HG02840 (cell line): Measurements from ENCODE around the gene CHIC1.
"Not testable (repeated sequence)": the region's sequence is repeated elsewhere in the genome, so short reads cannot be mapped to it uniquely, and the experiment has no call there.

Source experiments
- ATAC-seq: cut with Tn5 transposase; IDR thresholded peaks from one replicate; pipeline ENCODE4 v1.9.1; 2021; ENCODE audit warnings: mild to moderate bottlenecking, moderate library complexity, moderate number of reproducible peaks; ENCODE audit not compliant: unreplicated experiment, low FRiP score

The CHIC1 gene

DNA sequence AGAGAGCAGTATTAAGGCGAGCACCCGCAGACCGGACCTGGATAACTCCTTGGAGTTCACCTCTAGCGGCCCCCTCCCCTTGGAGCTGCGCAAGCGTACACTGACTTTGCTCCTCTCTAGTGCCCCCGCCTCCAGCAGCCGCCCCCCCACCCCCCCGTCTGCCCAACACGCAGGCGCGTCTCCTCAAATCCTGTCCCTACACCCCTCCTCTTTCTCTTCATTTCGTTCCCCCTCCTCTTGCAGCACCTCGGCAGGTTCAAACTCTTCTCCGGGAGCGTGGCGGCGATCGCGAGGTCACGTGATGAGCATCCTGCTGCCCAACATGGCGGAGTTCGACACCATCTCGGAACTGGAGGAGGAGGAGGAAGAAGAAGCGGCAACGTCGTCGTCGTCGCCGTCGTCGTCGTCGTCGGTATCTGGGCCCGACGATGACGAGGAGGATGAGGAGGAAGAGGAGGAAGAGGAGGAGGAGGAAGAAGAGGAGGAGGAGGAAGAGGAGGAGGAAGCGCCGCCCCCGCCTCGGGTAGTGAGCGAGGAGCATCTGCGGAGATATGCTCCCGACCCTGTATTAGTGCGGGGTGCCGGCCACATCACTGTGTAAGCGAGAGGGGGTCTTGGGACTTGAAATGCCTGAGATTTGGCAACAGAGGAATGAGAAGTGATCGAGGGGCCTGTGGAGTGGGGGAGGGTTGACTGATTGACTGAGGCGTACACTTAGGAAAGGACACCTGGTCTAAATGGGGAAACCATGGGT, at the start of gene CHIC1:
CHIC1 (plus strand) TSS at position 214 of the 754 bp plus-strand sequence; CDS start at position 302, 88 bp downstream.
- peak; percentile 56 for ATAC-seq

DNA sequence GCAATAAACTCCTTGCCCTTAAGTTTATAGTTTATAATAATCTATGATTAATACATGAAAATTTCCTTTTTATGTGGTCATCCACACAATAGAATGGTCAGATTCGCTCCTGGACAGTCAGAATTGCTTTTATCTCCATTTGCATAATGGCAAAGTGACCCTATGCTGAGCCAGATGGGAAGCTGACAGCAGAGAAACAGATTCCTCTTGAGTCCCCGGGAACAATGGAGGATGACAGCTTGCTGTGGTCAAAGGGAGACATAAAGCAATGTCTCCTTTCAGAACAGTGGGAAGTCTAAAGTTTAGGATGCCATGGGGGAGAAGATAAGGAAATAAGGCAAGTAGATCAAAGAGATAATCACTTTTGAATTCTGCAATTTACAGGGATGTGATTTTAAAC, 40.2 kb upstream of the CHIC1 start:
- not testable (repeated sequence) for ATAC-seq

DNA sequence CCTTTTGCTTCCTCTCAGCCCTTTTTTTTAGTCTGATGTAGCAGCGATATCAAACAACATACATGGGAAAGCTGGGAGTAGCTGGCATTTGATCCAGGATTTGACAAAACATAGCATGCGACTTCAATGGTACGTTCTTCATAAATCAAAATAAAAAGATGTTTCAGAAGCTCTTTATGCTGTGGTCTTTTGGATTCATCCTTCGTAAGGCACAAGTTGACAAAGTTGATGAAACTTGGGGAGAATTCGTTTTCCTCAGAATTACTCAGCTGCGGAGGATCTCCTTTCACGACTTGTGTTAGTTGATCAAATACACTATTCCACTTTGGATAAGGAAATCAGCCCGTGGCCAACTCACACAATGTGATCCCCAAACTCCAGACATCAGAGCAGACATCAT, 38.1 kb upstream of the CHIC1 start:
- no peak for ATAC-seq

DNA sequence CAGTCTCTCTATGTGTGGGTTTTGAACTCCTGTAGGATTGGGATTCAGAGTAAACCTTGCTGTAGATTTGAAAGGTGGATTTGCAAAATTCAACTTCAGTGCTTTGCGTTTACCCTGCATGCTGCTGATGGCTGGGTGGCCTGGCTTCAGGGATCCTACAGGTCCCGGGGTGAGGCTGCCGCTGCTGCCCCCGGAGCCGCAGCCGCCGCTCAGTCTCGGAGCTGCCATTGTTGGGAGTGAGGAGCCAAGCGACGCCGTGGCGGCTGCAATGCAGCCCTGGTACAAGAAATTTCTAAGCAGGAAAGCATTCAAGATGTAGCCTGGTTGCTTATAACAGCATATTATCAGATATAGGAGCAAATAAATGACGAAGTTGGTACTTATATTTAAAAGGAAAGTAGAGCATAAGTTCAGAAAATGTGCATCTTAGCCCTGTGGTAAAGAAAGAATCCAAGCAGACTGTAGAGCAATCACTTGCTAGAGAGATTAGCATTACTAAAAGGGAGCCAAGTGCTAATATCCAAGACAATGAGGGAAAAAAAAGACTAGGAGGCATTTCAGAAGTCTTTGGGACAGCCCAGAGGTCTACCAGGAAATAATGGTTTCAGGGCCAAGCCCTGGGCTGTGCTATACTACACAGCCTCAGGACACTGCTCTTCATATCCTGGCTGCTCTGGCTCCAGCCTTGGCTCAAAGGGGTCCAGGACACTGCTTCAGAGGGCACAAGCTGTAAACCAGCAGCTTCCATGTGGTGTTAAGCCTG, 36.9 kb upstream of the CHIC1 start:
- no peak for ATAC-seq

DNA sequence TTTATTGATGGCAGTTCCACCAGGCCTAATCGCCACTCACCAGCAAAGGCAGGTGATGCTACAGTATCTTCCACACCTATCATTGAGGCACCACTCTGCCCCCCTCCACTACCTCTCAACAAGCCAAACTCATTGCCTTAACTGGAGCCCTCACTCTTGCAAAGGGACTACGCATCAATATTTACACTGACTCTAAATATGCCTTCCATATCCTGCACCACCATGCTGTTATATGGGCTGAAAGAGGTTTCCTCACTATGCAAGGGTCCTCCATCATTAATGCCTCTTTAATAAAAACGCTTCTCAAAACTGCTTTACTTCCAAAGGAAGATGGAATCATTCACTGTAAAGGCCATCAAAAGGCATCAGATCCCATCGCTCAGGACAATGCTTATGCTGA, 31.3 kb upstream of the CHIC1 start:
- not testable (repeated sequence) for ATAC-seq

DNA sequence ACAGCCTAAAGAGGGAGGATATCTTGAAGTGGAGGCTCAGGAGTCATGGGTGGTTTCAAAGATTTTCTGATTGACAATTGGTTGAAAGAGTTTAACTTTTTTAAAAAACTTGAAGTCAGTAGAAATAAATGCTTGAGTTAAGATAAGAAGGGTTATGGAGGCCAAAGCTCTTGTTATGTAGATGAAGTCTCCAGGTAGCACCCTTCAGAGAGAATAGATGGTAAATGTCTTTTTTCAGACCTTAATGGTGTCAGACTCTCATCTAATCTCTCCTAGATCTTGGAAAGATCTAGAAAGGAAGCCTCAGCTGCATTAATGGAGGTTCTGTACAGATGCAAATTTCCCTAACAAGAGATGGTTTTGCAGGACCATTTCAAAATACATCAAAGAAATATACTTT, 6.8 kb upstream of the CHIC1 start:
- ATAC-seq, result no peak

DNA sequence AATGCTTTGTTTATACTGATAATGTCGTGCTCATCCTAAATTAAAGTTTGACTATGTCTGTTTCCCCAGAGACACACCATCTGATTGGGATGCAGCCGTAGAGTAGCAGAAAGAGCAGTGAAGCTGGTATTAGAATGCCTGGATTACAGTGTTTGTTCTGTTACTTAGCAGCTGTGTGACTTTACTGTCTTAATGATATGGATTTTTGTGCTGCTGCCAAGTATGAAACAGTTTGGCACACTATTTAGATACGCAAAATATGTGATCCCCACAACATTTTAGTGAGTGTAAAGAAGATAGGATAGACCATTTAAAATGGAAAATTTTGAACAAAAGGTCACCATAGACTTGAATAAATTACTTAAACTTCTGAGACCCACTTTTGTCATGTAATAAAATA, 1.2 kb upstream of the CHIC1 start:
- ATAC-seq, result no peak

DNA sequence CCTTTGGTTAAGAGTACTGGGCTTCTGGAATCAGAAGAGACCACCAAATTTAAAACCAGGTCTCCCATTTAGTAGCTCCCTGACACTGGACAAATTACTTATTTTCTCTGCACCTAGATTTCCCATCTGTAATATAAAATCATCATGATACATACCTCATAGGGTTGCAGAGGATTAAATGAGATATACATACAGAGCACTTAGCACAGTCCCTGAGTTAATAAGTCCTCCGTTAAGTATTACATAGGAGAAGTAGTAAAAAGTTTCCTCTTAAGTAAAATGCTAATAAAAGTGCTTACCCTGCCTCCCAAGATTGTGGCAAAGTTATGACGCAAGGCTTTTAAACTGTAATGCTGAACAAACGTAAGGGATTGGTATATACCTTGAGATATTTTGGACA, 539 bp upstream of the CHIC1 start:
- ATAC-seq, result no peak

DNA sequence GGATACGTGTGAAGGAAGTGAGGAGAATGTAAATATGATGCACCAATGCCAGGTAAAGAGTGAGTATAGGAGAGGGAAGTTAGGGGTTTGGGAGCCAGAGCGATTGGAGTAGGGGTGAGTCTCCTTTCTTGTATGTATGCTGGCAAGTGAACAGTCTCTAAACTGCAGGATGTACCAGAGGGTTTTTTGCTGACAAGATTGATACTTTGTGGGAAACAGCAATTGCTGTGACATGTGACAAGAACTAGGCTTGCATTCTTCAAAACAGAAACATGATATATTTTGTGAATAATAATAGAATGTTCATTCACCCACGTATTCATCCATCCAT, 706 bp downstream of the CHIC1 start:
- peak; percentile 23 for ATAC-seq

DNA sequence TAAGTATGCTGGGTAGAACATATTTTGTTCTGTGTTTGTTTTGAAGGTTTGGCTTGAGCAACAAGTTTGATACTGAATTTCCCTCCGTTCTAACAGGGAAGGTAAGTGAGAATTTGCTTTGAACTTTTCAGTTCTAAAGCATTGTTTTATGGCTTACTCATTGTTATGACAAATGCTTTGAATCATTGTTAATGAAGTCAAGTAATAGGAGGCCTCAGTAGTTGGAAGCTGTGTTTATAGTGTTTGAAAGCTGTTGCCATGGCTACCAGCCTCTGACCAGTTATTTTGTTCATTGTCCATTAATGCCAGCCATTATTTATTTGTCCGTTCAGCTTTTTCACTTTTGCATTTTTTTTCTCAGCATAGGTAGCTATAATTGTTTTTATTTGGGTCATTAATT, 14.4 kb downstream of the CHIC1 start:
- ATAC-seq, result no peak

DNA sequence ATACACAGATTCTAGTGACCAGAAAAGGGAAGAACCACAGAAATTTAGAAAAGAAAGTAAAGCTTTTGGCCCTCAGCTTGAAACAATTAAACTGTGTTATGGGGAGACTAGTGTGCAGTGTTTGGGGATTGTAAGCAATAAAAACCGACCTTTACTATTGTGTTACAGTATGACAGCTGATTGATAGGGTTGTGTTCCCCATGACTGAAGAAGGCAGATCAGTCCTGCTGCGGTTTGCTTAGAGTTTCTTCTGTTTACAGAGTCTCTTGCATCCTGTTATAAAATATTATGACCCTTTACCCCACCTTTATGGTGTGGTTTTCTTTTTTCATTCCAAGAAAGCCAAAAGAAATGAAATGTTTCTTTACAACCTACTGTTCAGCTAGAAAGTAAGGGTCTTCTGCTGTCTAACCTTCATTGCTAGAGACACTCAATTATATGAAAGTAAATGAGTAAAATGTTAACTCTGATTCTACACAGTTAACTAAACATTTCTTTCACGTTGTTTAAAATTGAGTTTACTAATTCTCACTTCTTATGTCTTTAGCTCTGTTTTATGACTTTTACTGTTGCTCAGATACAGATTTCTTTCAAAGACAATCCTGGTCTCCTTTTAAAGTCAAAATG, 18.1 kb downstream of the CHIC1 start:
- no peak for ATAC-seq

DNA sequence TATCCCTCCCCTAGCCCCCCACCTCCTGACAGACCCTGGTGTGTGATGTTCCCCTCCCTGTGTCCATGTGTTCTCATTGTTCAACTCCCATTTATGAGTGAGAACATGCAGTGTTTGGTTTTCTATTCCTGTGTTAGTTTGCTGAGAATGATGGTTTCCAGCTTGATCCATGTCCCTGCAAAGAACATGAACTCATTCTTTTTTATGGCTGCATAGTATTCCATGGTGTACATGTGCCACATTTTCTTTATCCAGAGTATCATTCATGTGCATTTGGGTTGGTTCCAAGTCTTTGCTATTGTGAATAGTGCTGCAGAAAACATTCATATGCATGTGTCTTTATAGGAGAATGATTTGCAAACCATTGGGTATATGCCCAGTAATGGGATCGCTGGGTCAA, 34.8 kb downstream of the CHIC1 start:
- not testable (repeated sequence) for ATAC-seq

DNA sequence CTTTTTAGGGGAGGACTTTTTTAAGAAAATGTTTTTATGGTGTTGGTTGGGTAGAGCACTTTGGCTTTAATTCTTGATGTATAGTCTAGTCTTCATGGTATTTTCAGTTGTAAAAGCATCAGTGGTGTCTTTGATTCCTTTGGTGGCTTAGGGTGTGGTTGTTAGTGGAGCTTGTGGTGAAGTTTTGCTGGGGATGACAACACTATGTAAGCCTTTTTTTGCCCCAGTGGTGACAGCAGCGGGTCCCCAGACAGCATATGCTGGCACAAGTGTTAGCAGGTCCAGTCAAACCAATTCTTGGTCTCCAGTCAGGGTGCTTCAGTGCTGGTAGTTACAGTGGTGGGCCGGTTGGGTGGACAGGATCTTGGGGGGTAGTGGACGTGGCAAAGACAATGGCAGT, 52.0 kb downstream of the CHIC1 start:
- no peak for ATAC-seq

DNA sequence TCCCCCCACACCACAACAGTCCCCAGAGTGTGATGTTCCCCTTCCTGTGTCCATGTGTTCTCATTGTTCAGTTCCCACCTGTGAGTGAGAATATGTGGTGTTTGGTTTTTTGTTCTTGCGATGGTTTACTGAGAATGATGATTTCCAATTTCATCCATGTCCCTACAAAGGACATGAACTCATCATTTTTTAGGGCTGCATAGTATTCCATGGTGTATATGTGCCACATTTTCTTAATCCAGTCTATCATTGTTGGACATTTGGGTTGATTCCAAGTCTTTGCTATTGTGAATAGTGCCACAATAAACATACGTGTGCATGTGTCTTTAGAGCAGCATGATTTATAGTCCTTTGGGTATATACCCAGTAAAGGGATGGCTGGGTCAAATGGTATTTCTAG, 78.7 kb downstream of the CHIC1 start:
- ATAC-seq, result not testable (repeated sequence)

DNA sequence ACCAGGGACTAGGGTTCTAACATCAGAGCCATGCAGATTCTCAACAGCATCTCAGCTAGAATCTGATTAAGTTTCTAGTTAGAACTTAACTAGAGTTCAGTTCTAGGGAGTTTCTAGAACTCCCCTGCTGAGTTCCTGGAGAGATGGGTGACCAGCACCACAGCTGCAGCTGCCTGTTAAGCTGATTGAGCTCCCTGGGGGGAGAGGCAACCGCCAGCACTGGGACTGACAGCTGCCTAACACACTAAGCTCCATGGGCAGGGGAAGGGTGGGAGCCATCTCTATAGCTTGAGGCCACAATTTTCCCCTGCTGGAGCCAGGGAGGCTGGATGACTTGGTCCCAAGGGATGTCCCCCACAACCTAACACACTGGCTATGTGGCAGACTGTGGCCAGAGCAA, 84.2 kb downstream of the CHIC1 start:
- peak; percentile 70 for ATAC-seq

DNA sequence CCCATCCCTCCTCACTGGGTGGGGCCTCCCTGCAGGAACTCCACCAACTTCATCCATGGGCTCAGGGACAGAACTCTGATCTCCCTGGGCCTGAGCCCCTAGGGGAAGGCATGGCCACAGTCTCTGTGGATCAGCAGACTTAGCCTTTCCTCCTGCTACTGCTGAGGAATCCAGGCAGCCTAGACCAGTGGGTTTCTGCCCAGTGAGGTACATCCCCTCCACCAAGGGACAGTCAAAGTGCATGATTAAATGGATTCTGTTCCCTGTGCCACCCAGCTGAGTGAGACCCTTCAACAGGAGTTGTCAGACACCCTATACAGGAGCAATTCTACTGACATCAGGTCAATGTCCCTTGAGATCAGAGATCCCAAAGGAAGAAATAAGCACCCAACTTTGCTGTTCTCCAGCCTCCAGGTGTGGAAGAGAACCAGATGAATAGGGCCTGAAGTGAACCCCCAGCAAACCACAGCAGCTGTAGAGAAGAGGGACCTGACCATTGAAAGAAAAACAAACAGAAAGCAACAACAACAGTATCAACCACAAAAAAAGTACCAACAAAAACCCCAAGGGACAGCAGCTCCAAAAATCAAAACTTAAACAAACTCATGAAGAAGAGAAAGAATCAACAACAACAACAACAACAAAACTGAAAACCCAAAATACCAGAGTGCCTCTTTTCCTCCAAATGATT, 84.8 kb downstream of the CHIC1 start:
- peak; percentile 58 for ATAC-seq

DNA sequence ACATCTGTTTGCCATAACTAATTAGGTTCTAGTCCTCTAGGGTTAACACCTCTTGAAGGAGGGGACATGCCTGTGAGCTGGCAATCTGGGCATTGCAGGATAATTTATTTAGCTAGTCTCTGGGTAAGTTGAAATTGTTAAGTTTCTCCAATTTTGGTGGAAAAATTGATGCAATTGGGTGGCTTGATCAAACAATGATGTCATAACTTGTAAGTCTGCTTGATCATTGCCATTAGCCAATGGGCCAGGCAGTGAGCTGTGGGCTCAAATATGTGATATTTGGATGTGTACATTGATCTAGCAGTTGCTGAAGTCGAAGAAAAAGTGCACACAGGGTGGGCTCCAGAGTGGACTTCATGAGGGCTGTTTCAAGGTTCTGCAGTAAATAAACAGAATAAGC, 98.3 kb downstream of the CHIC1 start:
- not testable (repeated sequence) for ATAC-seq

DNA sequence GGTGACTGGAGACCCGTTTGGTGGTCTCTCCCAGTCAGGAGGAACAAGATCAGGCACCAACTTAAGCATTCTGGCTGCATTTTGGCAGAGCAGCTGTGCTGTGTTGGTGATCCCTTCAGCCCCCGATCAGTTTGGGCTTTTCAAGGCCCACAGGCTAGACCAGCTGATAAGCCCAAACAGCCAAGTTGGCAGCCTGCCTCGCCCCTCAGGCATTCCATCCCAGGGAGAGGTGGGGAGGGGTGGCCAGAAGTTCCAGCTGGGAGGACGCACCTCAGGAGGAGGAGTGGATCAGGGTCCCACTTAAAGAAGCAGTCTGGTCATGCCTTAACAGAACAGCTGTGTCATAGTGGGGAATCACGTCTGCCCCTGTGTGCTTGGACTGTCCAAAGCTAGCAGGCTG, 105.8 kb downstream of the CHIC1 start:
- no peak for ATAC-seq

DNA sequence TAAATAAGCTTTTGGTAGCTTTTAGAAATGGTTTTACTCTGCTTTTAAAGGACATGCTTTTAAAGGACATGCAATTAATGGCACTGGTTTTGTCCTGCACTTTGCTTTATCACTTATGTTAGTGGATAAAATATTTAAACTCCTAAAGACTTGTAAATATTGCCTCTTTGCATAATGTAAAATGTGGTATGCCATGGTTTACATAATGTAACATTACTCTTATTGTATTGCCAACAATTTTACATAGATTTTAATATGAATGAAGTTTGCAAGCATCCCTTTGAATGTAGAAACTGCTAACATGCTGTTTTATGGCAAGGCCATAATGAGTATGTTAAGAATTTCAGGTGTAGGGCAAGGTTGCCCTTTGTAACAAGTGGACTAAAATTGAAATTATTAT, 118.4 kb downstream of the CHIC1 start:
- ATAC-seq, result no peak

DNA sequence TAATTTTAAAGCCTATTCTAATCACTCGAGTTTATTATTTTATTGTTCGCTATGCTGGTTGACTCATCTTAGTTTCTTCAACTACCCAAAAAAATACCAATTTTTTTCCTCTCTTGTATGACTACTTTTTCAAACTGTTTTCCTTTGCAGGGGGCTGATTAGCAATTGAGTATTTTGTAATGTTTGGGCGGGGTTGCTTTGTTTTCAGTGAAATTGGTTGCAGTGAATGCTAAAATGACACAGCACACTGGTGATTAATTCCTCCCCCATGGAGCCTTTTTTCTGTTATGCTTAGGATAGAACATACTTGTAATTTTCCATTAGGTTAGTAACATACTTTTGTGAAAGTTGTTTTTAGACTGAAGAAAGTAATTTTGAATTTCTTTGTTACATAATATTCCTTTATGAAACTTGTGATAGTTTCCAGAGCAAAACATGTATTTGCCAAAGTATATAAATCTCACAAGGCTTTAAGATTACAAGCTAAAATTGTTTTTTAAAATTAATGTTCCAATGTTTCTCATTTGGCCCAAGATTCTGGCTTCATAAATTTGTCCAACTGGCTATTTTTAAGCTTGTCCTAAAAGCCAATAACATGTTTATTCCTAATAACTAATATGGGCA, 120.4 kb downstream of the CHIC1 start:
- no peak for ATAC-seq

DNA sequence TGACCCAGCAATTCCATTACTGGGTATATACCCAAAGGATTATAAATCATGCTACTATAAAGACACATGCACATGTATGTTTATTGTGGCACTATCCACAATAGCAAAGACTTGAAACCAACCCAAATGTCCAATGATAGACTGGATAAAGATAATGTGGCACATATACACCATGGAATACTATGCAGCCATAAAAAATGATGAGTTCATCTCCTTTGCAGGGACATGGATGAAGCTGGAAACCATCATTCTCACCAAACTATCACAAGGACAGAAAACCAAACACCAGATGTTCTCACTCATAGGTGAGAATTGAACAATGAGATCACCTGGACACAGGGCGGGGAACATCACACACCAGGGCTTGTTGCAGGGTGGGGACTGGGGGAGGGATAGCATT, 144.0 kb downstream of the CHIC1 start:
- not testable (repeated sequence) for ATAC-seq
